GM19099 (cell line): ENCODE data around the gene KRT27.

Experiments used
- POLR2A ChIP-seq: IDR thresholded peaks from 3 replicates; pipeline ENCODE4 v1.6.1; 2011; ENCODE audit warnings: low read depth; ENCODE audit not compliant: insufficient read length; ENCODE audit errors: extremely low read depth

Gene KRT27

GRCh38 chr17:40782450-40782849, at the start of gene KRT27:
KRT27 (minus strand) TSS chr17:40782550; CDS start chr17:40782493, 57 bp downstream.
- TF ChIP-seq POLR2A, result no peak

GRCh38 chr17:40830085-40830776, 47.9 kb upstream of the KRT27 start:
- TF ChIP-seq POLR2A, result no peak

GRCh38 chr17:40828454-40829044, 46.2 kb upstream of the KRT27 start:
- no peak for TF ChIP-seq POLR2A

GRCh38 chr17:40827746-40828453, 45.5 kb upstream of the KRT27 start:
- TF ChIP-seq POLR2A, result no peak

GRCh38 chr17:40825599-40825998, 43.2 kb upstream of the KRT27 start:
- TF ChIP-seq POLR2A, result no peak

- TF ChIP-seq POLR2A, result no peak
Measured at GRCh38 chr17:40824015-40824832, 41.9 kb upstream of the KRT27 start.

GRCh38 chr17:40822132-40822812, 39.9 kb upstream of the KRT27 start, which contains the start of gene KRT10:
KRT10 (minus strand) TSS chr17:40822614; CDS start chr17:40822585, 29 bp downstream.
- no peak for TF ChIP-seq POLR2A

- no peak for TF ChIP-seq POLR2A
Measured at GRCh38 chr17:40821536-40821935, 39.2 kb upstream of the KRT27 start.

GRCh38 chr17:40820228-40820838, 38.0 kb upstream of the KRT27 start:
- TF ChIP-seq POLR2A, result no peak

GRCh38 chr17:40819528-40820125, 37.3 kb upstream of the KRT27 start:
- no peak for TF ChIP-seq POLR2A

GRCh38 chr17:40818733-40819527, 36.6 kb upstream of the KRT27 start:
- peak; percentile 81 for TF ChIP-seq POLR2A

GRCh38 chr17:40818343-40818732, 36.0 kb upstream of the KRT27 start:
- TF ChIP-seq POLR2A, result no peak
